OCI-LY1 (cell line): ENCODE data around the gene ESR1.

ENCODE experiments used
- EZH2 ChIP-seq: fragments of 200-600 bp; sonication (generic), shearing (Covaris generic); IDR thresholded peaks from 2 replicates; pipeline ENCODE4 v1.8.0; 2017; ENCODE audit warnings: borderline replicate concordance, mixed run types, mild to moderate bottlenecking, antibody characterized with exemption, low read length, moderate library complexity, mixed read lengths
- TF ChIP-seq, protein P1 (sequence below): fragments of 200-600 bp; sonication (generic), shearing (Covaris generic); IDR thresholded peaks from 2 replicates; pipeline ENCODE4 v1.5.1; 2017; ENCODE audit warnings: mild to moderate bottlenecking, antibody characterized with exemption, low read length, moderate library complexity, mixed read lengths

- TF ChIP-seq, protein P1, sequence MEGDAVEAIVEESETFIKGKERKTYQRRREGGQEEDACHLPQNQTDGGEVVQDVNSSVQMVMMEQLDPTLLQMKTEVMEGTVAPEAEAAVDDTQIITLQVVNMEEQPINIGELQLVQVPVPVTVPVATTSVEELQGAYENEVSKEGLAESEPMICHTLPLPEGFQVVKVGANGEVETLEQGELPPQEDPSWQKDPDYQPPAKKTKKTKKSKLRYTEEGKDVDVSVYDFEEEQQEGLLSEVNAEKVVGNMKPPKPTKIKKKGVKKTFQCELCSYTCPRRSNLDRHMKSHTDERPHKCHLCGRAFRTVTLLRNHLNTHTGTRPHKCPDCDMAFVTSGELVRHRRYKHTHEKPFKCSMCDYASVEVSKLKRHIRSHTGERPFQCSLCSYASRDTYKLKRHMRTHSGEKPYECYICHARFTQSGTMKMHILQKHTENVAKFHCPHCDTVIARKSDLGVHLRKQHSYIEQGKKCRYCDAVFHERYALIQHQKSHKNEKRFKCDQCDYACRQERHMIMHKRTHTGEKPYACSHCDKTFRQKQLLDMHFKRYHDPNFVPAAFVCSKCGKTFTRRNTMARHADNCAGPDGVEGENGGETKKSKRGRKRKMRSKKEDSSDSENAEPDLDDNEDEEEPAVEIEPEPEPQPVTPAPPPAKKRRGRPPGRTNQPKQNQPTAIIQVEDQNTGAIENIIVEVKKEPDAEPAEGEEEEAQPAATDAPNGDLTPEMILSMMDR: no peak
- no peak for TF ChIP-seq EZH2
Measured at GRCh38 chr6:152127432-152128165, 320.1 kb downstream of the ESR1 start.
